ENCODE measurements around the gene ALDH3A1. TPM values are rescaled to one million over a fixed set of nuclear protein-coding genes. Genes with fewer than 3 reads are reported as not detected.

The ALDH3A1 gene
- total and polyA plus RNA-seq, 2 of the 4 experiments (the other 2 are of a cell fraction) = not detected

DNA sequence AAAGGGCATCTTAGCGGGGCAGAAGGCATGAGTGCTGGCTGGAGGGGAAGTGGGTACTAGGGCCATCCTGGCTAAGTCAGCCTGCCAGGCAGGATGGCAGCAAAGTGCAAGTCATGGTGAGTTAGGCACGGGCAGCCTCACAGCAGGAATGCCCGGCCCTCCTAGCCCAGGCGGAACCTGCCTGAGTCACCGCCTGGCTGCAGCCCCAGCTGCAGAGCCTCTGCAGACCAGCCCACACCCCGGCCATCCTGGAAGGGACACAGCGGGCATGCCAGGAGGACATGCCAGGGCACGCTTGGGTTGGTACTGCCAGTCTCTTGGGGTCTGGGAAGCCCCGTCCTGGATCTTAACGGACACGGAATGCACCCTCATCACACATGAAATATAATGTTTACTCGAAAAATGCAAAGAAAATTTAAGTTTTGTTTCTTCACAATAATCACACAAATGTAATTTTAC lies 5.0 kb upstream of the ALDH3A1 start:
- peak overlapping the region; percentile 80; the same call in 1 of the 2 replicates for H4K5ac ChIP-seq (ENCODE audit: low read depth, low read length)
- no peak overlapping the region for H3K56ac ChIP-seq (ENCODE audit: extremely low read depth, insufficient read depth, low read length)
- H2BK20ac ChIP-seq (ENCODE audit: low read depth, low read length) = peak overlapping the region; percentile 8; the same call in 1 of the 2 replicates
- no peak overlapping the region for H2AK5ac ChIP-seq (ENCODE audit: low read depth, low read length)
- 92% methylated on average over 3 of the region's 12 CpGs; no CpG with 5 or more reads in 1 of the 2 experiments for WGBS, 2 experiments (ENCODE audit: extremely low coverage in 2 of 2, insufficient read length in 1 of 2)
- ATAC-seq (ENCODE audit: low read depth) (peak; percentile 92), DNase-seq (peak; percentile 60)
- peak overlapping the region; percentile 8 for H2AK9ac ChIP-seq (replicated peaks; ENCODE audit: low read depth, low read length, poor library complexity)
- no peak overlapping the region for H3K4me2 ChIP-seq (ENCODE audit: low read depth, low read length)
- dilution Hi-C loops (cut with HindIII; ENCODE audit: low sequenced_read_pairs, unreplicated experiment) (no loop called here), intact Hi-C loops (cut with micrococcal nuclease) (no loop called here), in situ Hi-C loops (cut with MboI; ENCODE audit: low sequenced_read_pairs) (no loop called here)
- peak overlapping the region; percentile 65 for H2BK120ac ChIP-seq (ENCODE audit: low read depth, low read length)
- H4K91ac ChIP-seq (ENCODE audit: insufficient read depth, low read depth, low read length) = no peak overlapping the region; the same call in 1 of the 2 replicates
- no peak overlapping the region for H3K9ac ChIP-seq (ENCODE audit: low read depth, low read length)
- 0 out of 2 replicates have a peak, but pooled peaks cover 4% of the 10 kb centered on the region for H3K9me1 ChIP-seq (ENCODE audit: insufficient read depth, low read length)
- no peak overlapping the region for H3K23ac ChIP-seq (ENCODE audit: low read depth, low read length)
- no peaks in the 10 kb centered on the region for H3K36me3 ChIP-seq (ENCODE audit: control insufficient read depth, insufficient read depth, low read length)
- H4K20me1 ChIP-seq (ENCODE audit: insufficient read depth, low read length) = no peaks in the 10 kb centered on the region; the same call in 1 of the 2 replicates
- peaks cover 4% of the 10 kb centered on the region for H3K4me1 ChIP-seq (ENCODE audit: control insufficient read depth, insufficient read depth, low read length)
- H3K4me3 ChIP-seq (ENCODE audit: insufficient read depth, low read depth, low read length) = no peak overlapping the region
- peaks cover 36% of the 10 kb centered on the region for H3K27me3 ChIP-seq (ENCODE audit: control insufficient read depth, insufficient read depth, low read length)
- 0 out of 2 replicates have a peak overlapping the region, but pooled peaks have one; percentile 62 for H3K14ac ChIP-seq (replicated peaks; ENCODE audit: low read depth, low read length)
- BruUV-seq (replicated peaks) = no TSS peak
- no peaks in the 10 kb centered on the region for H3K79me1 ChIP-seq (ENCODE audit: low read depth in 1 of 2, low read length in 2 of 2)
- peak overlapping the region; percentile 36; the same call in 1 of the 2 replicates for H3K4ac ChIP-seq (ENCODE audit: low read depth, low read length)
- peak overlapping the region; percentile 18 for H2BK5ac ChIP-seq (ENCODE audit: low read depth, low read length, poor library complexity, severe bottlenecking)
- CTCF ChIA-PET = interaction anchor here (0.7 to 2.6 kb wide), 4 partner anchors 9 to 391 kb away, joined by 3 to 11 read pairs (median 4); partner anchors contain the start of gene B9D1
- no peak overlapping the region; the same call in 2 of the 3 replicates for H2BK15ac ChIP-seq (ENCODE audit: low read depth, low read length)
- no peak overlapping the region for H3K27ac ChIP-seq (ENCODE audit: insufficient read depth, low read length)
- H3K9me3 ChIP-seq (ENCODE audit: control insufficient read depth, insufficient read depth, low read length) = no peaks in the 10 kb centered on the region
- H2AFZ ChIP-seq (replicated peaks; ENCODE audit: low read length, poor library complexity) = peak overlapping the region; percentile 76
- POLR2A ChIA-PET (ENCODE audit: unreplicated experiment) = no interaction called here
- no peak overlapping the region for H3K18ac ChIP-seq (ENCODE audit: low read depth, low read length)
- peak overlapping the region in 1 of 2 experiments; percentile 37; a peak in 2 of 4 replicates for H4K8ac ChIP-seq (ENCODE audit: low read depth in 2 of 2, low read length in 2 of 2)
- TF ChIP-seq, protein P1, sequence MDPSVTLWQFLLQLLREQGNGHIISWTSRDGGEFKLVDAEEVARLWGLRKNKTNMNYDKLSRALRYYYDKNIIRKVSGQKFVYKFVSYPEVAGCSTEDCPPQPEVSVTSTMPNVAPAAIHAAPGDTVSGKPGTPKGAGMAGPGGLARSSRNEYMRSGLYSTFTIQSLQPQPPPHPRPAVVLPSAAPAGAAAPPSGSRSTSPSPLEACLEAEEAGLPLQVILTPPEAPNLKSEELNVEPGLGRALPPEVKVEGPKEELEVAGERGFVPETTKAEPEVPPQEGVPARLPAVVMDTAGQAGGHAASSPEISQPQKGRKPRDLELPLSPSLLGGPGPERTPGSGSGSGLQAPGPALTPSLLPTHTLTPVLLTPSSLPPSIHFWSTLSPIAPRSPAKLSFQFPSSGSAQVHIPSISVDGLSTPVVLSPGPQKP (IDR thresholded peaks at IDR 0.05; ENCODE audit: borderline replicate concordance, low read depth, low read length) = no peak
- no peak for TF ChIP-seq RCOR1 (IDR thresholded peaks at IDR 0.05; ENCODE audit: insufficient replicate concordance, low read length)
- no peak for TF ChIP-seq POLR2A (IDR thresholded peaks at IDR 0.05; ENCODE audit: low read depth, low read length)
- peak; percentile 41; the same call in 1 of the 2 replicates for TF ChIP-seq MAFK (IDR thresholded peaks at IDR 0.05; ENCODE audit: low read depth, low read length)
- peak; percentile 95 for TF ChIP-seq NFE2L2 (IDR thresholded peaks at IDR 0.05; ENCODE audit: low read depth, low read length)
- TF ChIP-seq RFX5 (IDR thresholded peaks at IDR 0.05; ENCODE audit: low read depth, low read length) = no peak
- no peak for TF ChIP-seq SMC3 (IDR thresholded peaks at IDR 0.05; ENCODE audit: low read depth, low read length)
- no peak for TF ChIP-seq RAD21 (IDR thresholded peaks at IDR 0.05; ENCODE audit: low read length)
- TF ChIP-seq CEBPB (IDR thresholded peaks at IDR 0.05; ENCODE audit: low read depth, low read length) = no peak
- TF ChIP-seq FOS (IDR thresholded peaks at IDR 0.05; ENCODE audit: low read depth, low read length) = 0 out of 2 replicates have a peak, but pooled peaks have one; percentile 21
- TF ChIP-seq MAZ (IDR thresholded peaks at IDR 0.05; ENCODE audit: borderline replicate concordance, low read depth, low read length) = no peak
- TF ChIP-seq, protein P2, sequence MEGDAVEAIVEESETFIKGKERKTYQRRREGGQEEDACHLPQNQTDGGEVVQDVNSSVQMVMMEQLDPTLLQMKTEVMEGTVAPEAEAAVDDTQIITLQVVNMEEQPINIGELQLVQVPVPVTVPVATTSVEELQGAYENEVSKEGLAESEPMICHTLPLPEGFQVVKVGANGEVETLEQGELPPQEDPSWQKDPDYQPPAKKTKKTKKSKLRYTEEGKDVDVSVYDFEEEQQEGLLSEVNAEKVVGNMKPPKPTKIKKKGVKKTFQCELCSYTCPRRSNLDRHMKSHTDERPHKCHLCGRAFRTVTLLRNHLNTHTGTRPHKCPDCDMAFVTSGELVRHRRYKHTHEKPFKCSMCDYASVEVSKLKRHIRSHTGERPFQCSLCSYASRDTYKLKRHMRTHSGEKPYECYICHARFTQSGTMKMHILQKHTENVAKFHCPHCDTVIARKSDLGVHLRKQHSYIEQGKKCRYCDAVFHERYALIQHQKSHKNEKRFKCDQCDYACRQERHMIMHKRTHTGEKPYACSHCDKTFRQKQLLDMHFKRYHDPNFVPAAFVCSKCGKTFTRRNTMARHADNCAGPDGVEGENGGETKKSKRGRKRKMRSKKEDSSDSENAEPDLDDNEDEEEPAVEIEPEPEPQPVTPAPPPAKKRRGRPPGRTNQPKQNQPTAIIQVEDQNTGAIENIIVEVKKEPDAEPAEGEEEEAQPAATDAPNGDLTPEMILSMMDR (conservative IDR thresholded peaks at IDR 0.05; ENCODE audit: low read depth, low read length) = no peak
- TF ChIP-seq, protein P3, sequence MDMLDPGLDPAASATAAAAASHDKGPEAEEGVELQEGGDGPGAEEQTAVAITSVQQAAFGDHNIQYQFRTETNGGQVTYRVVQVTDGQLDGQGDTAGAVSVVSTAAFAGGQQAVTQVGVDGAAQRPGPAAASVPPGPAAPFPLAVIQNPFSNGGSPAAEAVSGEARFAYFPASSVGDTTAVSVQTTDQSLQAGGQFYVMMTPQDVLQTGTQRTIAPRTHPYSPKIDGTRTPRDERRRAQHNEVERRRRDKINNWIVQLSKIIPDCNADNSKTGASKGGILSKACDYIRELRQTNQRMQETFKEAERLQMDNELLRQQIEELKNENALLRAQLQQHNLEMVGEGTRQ (IDR thresholded peaks at IDR 0.05; ENCODE audit: low read depth, low read length) = no peak
- TF ChIP-seq BHLHE40 (IDR thresholded peaks at IDR 0.05; ENCODE audit: low read depth, low read length) = 0 out of 2 replicates have a peak, but pooled peaks have one; percentile 24
- TF ChIP-seq MXI1 (IDR thresholded peaks at IDR 0.05; ENCODE audit: borderline replicate concordance, low read depth, low read length) = no peak
